Gastrocnemius medialis (tissue), 4 donors: ENCODE results near the gene LRCH4. TPM values are rescaled to one million over a fixed set of nuclear protein-coding genes. Genes with fewer than 3 reads are reported as not detected.

Experiments
- ATAC-seq, 2 donors: fragments of 150-250 bp; one replicate each; pipeline ENCODE4 v1.9.1; 2016
- DNase-seq, 2 donors: peaks; one replicate each; pipeline ENCODE4 v3.0.0-alpha.2; 2019
- H3K27ac ChIP-seq, 4 donors: fragments of 200-600 bp; sonication (generic); 1 replicate in 1 of 4; 2 replicates in 3 of 4; pipeline ENCODE4 v1.5.1; 2016 to 2018; ENCODE audit warnings: mild to moderate bottlenecking in 2 of 4, moderate library complexity in 1 of 4
- H3K27me3 ChIP-seq, 3 donors: fragments of 200-600 bp; sonication (generic) in 2 of 3; 1 replicate in 1 of 3; 2 replicates in 2 of 3; pipeline versions ENCODE4 v1.5.1 to v1.6.0; 2016 to 2019; ENCODE audit warnings: mild to moderate bottlenecking in 1 of 3, moderate library complexity in 1 of 3
- H3K36me3 ChIP-seq, 2 donors: fragments of 200-600 bp; sonication (generic) in 1 of 2; one replicate each; pipeline ENCODE4 v1.5.1; 2017 to 2018
- H3K4me1 ChIP-seq, 2 donors: fragments of 200-600 bp; sonication (generic) in 1 of 2; one replicate each; pipeline ENCODE4 v1.5.1; 2016 to 2017; ENCODE audit warnings: mild to moderate bottlenecking in 2 of 2
- H3K4me3 ChIP-seq, 4 donors: fragments of 200-600 bp; sonication (generic) in 3 of 4; 1 replicate in 1 of 4; 2 replicates in 3 of 4; pipeline ENCODE4 v1.5.1; 2016 to 2019; ENCODE audit warnings: mild to moderate bottlenecking in 2 of 4
- H3K9me3 ChIP-seq, 3 donors: fragments of 200-600 bp; sonication (generic) in 2 of 3; 1 replicate in 1 of 3; 2 replicates in 2 of 3; pipeline ENCODE4 v1.5.1; 2016 to 2019
- POLR2A ChIP-seq, 2 donors: fragments of 450-650 bp; IDR thresholded peaks; one replicate each; pipeline ENCODE4 v1.6.1; 2017; ENCODE audit warnings: antibody characterized with exemption in 2 of 2, mild to moderate bottlenecking in 2 of 2, moderate library complexity in 2 of 2
- in situ Hi-C, 4 donors: fragments of 200-750 bp; cut with MboI; loops; one replicate each; pipeline versions ENCODE4 v1.15.0 to v1.8.0; 2017; ENCODE audit warnings: low sequenced_read_pairs in 4 of 4
- intact Hi-C: fragments of 100-400 bp; cut with DNase I; formaldehyde crosslinking; loops from one replicate; pipeline ENCODE4 v1.15.1; 2023; ENCODE audit warnings: low total_unique reads
- total RNA-seq, 4 donors: library from RNA; depleted of rRNA; stranded (reverse); fragments of >200 nt; gene quantifications; one replicate each; pipeline versions ENCODE4 v1.1.0 to v1.2.3, GENCODE V29; 2016
- TF ChIP-seq, protein P1 (sequence below), 5 experiments: fragments of 450-650 bp in 3 of 5; fragments of 200-600 bp in 2 of 5; sonication (generic) in 2 of 5; IDR thresholded peaks in 4 of 5; conservative IDR thresholded peaks in 1 of 5; 1 replicate in 4 of 5; 2 replicates in 1 of 5; pipeline ENCODE4 v1.5.1; 2016 to 2019; ENCODE audit warnings: antibody characterized with exemption in 5 of 5, mild to moderate bottlenecking in 3 of 5, moderate library complexity in 3 of 5

The LRCH4 gene, protein sequence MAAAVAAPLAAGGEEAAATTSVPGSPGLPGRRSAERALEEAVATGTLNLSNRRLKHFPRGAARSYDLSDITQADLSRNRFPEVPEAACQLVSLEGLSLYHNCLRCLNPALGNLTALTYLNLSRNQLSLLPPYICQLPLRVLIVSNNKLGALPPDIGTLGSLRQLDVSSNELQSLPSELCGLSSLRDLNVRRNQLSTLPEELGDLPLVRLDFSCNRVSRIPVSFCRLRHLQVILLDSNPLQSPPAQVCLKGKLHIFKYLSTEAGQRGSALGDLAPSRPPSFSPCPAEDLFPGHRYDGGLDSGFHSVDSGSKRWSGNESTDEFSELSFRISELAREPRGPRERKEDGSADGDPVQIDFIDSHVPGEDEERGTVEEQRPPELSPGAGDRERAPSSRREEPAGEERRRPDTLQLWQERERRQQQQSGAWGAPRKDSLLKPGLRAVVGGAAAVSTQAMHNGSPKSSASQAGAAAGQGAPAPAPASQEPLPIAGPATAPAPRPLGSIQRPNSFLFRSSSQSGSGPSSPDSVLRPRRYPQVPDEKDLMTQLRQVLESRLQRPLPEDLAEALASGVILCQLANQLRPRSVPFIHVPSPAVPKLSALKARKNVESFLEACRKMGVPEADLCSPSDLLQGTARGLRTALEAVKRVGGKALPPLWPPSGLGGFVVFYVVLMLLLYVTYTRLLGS
- total RNA-seq, result 100 to 1,000 TPM in 1 of 4 donors, 10 to 100 TPM in 3; 71.1 to 105 (median 89.0) TPM

DNA sequence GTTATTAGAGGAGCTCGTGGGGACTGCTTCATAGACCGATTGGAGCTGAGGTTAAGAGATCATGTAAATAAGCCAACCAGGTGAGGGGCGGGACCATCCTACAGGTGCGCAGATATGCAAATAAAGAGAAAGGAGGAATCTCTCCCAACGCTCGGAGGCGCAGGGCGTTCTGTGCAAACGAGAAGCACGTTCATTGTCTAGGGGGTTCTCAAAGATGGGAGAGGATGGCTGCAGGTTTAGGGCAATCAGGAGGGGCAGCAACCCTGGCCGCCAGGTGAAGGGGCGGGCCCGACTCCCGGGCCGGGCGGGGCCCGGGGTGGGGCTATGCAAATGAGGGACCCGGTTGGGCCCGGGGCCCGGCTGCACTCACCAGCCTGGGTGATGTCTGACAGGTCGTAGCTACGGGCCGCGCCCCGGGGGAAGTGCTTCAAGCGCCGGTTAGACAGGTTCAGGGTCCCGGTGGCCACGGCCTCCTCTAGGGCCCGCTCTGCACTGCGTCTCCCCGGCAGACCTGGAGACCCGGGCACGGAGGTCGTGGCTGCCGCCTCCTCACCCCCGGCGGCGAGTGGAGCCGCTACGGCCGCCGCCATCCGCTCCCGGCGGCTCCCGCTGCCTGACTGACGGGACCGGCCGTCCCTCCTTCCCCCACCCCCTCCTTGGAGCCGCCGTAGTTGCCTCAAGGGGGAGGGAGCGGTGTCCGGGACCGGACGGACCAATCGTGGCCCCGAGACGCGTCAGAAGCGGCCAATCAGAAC, at the start of gene LRCH4:
TSS of gene LRCH4 (minus strand) at position 619 of the 755 bp plus-strand sequence. CDS start at position 590, 29 bp downstream.
- Histone ChIP-seq H3K27ac (peak within 1 kb of the TSS; percentile 92 to 97 (median 96)), H3K4me1 (peaks cover 11 to 30% of the 10 kb centered on the region in 2 donors), H3K27me3 (no peaks in the 10 kb centered on the region), H3K4me3 (peak within 1 kb of the TSS; percentile 89 to 98 (median 96)), H3K9me3 (no peaks in the 10 kb centered on the region), H3K36me3 (peaks cover 0 to 17% of the 10 kb centered on the region in 2 donors)
- peak in 1 of 2 donors; percentile 62 for DNase-seq
- intact Hi-C loops, result loop anchor here (1.0 to 2.0 kb wide), 4 partner anchors 19 to 88 kb away; partner anchors contain the start of genes GNB2 and MOSPD3
- in situ Hi-C loops, result loop anchor here in 1 of 4 donors (10.0 to 25.0 kb wide), 2 partner anchors 109 to 277 kb away; partner anchors contain the start of genes GIGYF1, SLC12A9 and TRIP6
- TF ChIP-seq, protein P1, sequence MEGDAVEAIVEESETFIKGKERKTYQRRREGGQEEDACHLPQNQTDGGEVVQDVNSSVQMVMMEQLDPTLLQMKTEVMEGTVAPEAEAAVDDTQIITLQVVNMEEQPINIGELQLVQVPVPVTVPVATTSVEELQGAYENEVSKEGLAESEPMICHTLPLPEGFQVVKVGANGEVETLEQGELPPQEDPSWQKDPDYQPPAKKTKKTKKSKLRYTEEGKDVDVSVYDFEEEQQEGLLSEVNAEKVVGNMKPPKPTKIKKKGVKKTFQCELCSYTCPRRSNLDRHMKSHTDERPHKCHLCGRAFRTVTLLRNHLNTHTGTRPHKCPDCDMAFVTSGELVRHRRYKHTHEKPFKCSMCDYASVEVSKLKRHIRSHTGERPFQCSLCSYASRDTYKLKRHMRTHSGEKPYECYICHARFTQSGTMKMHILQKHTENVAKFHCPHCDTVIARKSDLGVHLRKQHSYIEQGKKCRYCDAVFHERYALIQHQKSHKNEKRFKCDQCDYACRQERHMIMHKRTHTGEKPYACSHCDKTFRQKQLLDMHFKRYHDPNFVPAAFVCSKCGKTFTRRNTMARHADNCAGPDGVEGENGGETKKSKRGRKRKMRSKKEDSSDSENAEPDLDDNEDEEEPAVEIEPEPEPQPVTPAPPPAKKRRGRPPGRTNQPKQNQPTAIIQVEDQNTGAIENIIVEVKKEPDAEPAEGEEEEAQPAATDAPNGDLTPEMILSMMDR (IDR thresholded peaks at IDR 0.05 in 4 of 5, conservative IDR thresholded peaks at IDR 0.05 in 1 of 5), result peak in 2 of 5 experiments; percentile 2 to 37
- peak; percentile 100 for TF ChIP-seq POLR2A (IDR thresholded peaks at IDR 0.05)
- peak; percentile 29 to 31 for ATAC-seq

DNA sequence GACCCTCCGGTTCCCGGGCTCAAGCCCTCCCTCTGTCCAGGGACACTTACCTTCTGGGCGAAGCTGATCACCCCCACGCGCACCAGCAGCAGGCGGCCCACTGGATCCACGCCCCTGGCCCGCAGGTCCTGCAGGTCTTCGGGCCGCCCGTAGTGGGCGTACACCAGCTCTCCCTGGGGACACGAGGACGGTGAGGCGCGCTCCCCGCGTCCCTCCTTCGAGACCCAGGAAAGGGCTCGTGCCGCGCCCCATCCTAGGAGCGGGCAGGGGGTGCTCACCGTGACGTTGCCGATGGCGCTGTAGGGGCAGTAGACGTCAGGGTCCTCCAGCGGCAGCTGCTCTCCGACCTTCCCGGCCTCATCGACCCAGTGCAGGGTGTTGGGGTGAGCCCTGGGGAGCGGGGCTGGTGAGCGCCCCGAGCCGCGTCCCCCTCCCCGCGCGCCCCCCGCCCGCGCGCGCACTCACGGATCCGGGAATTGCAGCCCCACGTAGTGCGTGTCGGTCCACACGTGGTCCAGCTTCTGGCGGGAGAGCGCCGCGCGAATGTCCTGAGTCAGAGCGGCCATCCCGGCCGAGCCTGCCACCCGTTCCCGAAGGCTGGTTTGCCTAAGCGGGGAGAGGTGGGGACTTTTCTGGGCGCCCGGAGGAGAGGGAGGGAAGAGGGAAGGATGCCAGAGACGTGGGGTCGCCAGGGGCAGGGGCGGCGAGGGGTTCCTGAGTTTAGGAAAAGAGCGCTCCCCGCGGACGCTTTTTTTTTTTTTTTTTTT, 47.2 kb upstream of the LRCH4 start:
- Histone ChIP-seq H3K9me3 (no peaks in the 10 kb centered on the region), H3K36me3 (no peaks in the 10 kb centered on the region), H3K4me3 (peak overlapping the region; percentile 47 to 57 (median 50)), H3K27me3 (peaks cover 19 to 28% (median 26%) of the 10 kb centered on the region in 3 donors), H3K4me1 (peaks cover 0 to 8% of the 10 kb centered on the region in 2 donors), H3K27ac (no peak overlapping the region)
- intact Hi-C loops, result loop anchor here (5.0 kb wide), 1 partner anchor 59 kb away; the partner anchor contains the start of gene GIGYF1
- in situ Hi-C loops, result no loop called here
- DNase-seq (no peak), ATAC-seq (no peak)
- TF ChIP-seq POLR2A (IDR thresholded peaks at IDR 0.05), result no peak
- TF ChIP-seq, protein P1 (IDR thresholded peaks at IDR 0.05 in 4 of 5, conservative IDR thresholded peaks at IDR 0.05 in 1 of 5), result peak in 1 of 5 experiments; percentile 21

DNA sequence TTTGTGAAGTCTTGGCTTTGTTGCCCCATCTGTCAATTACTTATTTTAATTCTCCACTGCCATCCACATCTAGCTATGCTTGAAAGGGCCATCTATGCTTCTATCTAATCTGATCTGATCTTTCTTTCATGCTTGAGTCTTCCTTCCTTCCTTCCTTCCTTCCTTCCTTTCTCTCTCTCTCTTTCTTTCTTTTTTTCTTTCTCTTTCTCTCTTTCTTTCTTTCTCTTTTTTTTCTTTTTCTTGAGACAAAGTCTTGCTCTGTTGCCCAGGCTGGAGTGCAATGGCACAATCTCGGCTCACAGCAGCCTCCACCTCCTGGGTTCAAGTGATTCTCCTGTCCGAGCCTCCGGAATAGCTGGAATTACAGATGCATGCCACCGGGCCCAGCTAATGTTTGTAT, 44.1 kb upstream of the LRCH4 start:
- intact Hi-C loops (loop anchor here (5.0 kb wide), 1 partner anchor 62 kb away; the partner anchor contains the start of gene GIGYF1), in situ Hi-C loops (no loop called here)
- ATAC-seq (no peak), DNase-seq (no peak)
- H3K27ac ChIP-seq, result no peak overlapping the region
- no peaks in the 10 kb centered on the region for H3K36me3 ChIP-seq
- H3K9me3 ChIP-seq, result no peaks in the 10 kb centered on the region
- TF ChIP-seq, protein P1 (IDR thresholded peaks at IDR 0.05 in 4 of 5, conservative IDR thresholded peaks at IDR 0.05 in 1 of 5), result no peak
- TF ChIP-seq POLR2A (IDR thresholded peaks at IDR 0.05), result no peak
- peaks cover 24 to 42% (median 41%) of the 10 kb centered on the region in 3 donors for H3K27me3 ChIP-seq
- peaks cover 3 to 11% of the 10 kb centered on the region in 2 donors for H3K4me1 ChIP-seq
- H3K4me3 ChIP-seq, result no peak overlapping the region
